GM21737 (cell line): ENCODE results near the gene ACAP3.
"Not testable (repeated sequence)": the region's sequence is repeated elsewhere in the genome, so short reads cannot be mapped to it uniquely, and the experiment has no call there.

Experiments used
- ATAC-seq: cut with Tn5 transposase; IDR thresholded peaks from one replicate; pipeline ENCODE4 v1.9.1; 2021; ENCODE audit warnings: mild to moderate bottlenecking, moderate library complexity; ENCODE audit not compliant: unreplicated experiment

Gene ACAP3

GRCh38 chr1:1248009-1248913 is 59.5 kb downstream of the ACAP3 start:
- not testable (repeated sequence) for ATAC-seq

GRCh38 chr1:1247341-1247913 is 60.3 kb downstream of the ACAP3 start:
- ATAC-seq, result no peak

- no peak for ATAC-seq
Measured at GRCh38 chr1:1246577-1247340, 61.0 kb downstream of the ACAP3 start, which contains the start of gene C1QTNF12. C1QTNF12 (minus strand) TSS chr1:1246722; CDS start chr1:1246690, 32 bp downstream.

GRCh38 chr1:1245817-1246576 is 61.7 kb downstream of the ACAP3 start:
- no peak for ATAC-seq

GRCh38 chr1:1245178-1245816 is 62.4 kb downstream of the ACAP3 start:
- ATAC-seq, result no peak

- ATAC-seq, result no peak
Measured at GRCh38 chr1:1244192-1244811, 63.4 kb downstream of the ACAP3 start.

GRCh38 chr1:1243807-1244191 is 63.9 kb downstream of the ACAP3 start:
- ATAC-seq, result no peak

- no peak for ATAC-seq
Measured at GRCh38 chr1:1243266-1243660, 64.5 kb downstream of the ACAP3 start.

GRCh38 chr1:1242461-1243265 is 65.1 kb downstream of the ACAP3 start:
- no peak for ATAC-seq
